ENCODE data around the gene PRKAG2.

The PRKAG2 gene

GRCh38 chr7:151712810-151713125 lies 164.1 kb downstream of the PRKAG2 start:
- H3K4ac ChIP-seq (ENCODE audit: low read depth, low read length), result no peak overlapping the region
- H2BK12ac ChIP-seq (ENCODE audit: low read length), result no peak overlapping the region
- no peaks in the 10 kb centered on the region for H3K79me1 ChIP-seq (ENCODE audit: low read length)
- H3K36me3 ChIP-seq (ENCODE audit: control insufficient read depth in 1 of 2, insufficient read depth in 2 of 2, low read length in 2 of 2), result no peaks in the 10 kb centered on the region
- H3K9ac ChIP-seq (ENCODE audit: low read length), result no peak overlapping the region
- no peak overlapping the region for H4K12ac ChIP-seq (ENCODE audit: low read depth, low read length)
- no peaks in the 10 kb centered on the region for H3K79me2 ChIP-seq (ENCODE audit: control insufficient read depth, insufficient read depth, low read length, poor library complexity)
- no peak overlapping the region for H3K14ac ChIP-seq (ENCODE audit: low read length)
- no peaks in the 10 kb centered on the region for H3K27me3 ChIP-seq (ENCODE audit: insufficient read depth, low read length)
- no peak for DNase-seq
- H3K9me3 ChIP-seq (ENCODE audit: insufficient read depth, low read depth, low read length), result peaks cover 2% of the 10 kb centered on the region
- H3K23ac ChIP-seq (ENCODE audit: low read length), result no peak overlapping the region
- H3K4me1 ChIP-seq (ENCODE audit: control insufficient read depth in 1 of 2, insufficient read depth in 2 of 2, low read length in 2 of 2), result no peaks in the 10 kb centered on the region
- no peak overlapping the region for H2AK5ac ChIP-seq (ENCODE audit: low read length)
- H4K91ac ChIP-seq (ENCODE audit: low read depth, low read length), result no peak overlapping the region
- H3K4me2 ChIP-seq (ENCODE audit: low read length), result no peak overlapping the region
- WGBS (ENCODE audit: extremely low coverage, insufficient coverage, insufficient read length), result no CpG with 5 or more reads among the region's 7 CpGs
- H3K4me3 ChIP-seq (ENCODE audit: low read depth, low read length), result no peak overlapping the region
- no peak overlapping the region for H2BK120ac ChIP-seq (ENCODE audit: insufficient read depth, low read length, poor library complexity)
- H2BK5ac ChIP-seq (ENCODE audit: low read depth, low read length, poor library complexity), result no peak overlapping the region
- H2AFZ ChIP-seq (ENCODE audit: insufficient read depth, low read length, poor library complexity), result no peak overlapping the region
- no peak overlapping the region for H3K18ac ChIP-seq (ENCODE audit: low read length)
- no peak overlapping the region for H4K8ac ChIP-seq (ENCODE audit: low read depth, low read length)
- no peak overlapping the region for H3K27ac ChIP-seq (ENCODE audit: low read depth, low read length)

DNA sequence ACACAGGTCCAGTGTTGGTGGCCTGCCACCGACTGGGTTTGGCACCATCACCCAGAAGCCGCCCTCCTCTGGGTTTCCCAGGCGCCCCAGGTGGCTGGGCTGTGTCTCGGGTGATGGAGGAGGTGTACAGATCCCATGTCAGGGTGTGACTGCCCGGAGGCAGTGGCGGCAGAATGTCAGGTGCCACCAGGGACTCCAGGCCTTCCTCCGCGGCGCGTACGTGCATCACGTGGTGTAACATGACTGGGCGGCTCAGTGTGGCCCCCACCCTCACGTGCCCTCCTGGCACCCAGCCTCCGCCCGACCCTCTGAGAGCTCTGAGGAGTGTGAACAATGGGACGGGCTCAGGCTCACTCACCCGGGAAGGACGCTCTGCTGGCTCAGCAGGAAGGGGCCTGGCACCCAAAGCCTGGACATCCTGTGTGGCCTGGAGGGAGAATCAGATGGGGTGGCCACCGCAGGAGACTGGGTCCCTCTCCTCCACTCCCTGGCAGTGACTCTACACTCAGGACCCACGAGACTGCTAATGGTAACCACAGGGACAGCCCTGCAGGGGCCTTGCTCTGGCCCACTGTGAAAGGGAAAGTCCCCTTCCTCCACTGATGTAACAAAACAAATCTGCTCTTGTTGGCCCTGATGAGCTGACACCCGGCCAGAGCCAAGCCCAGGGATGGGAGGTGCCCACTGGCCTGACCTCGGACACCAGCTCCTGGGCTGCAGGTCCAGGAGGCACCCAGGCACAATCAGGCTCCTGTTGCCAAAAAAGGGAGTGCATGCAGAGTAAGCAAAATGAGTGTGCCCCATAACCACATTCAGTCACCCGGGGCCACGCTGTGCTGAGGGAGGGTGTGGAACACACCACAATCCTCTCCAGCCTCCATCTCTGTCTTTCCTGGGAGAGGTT lies 164.8 kb downstream of the PRKAG2 start:
- H3K4me2 ChIP-seq (ENCODE audit: low read length), result no peak overlapping the region
- peak in 1 of 2 donors; percentile 39 for DNase-seq
- H3K4ac ChIP-seq (ENCODE audit: low read depth, low read length), result no peak overlapping the region
- H3K27me3 ChIP-seq (ENCODE audit: insufficient read depth, low read length), result no peaks in the 10 kb centered on the region
- no peak overlapping the region for H3K9ac ChIP-seq (ENCODE audit: low read length)
- no peak overlapping the region for H4K12ac ChIP-seq (ENCODE audit: low read depth, low read length)
- no peaks in the 10 kb centered on the region for H3K36me3 ChIP-seq (ENCODE audit: control insufficient read depth in 1 of 2, insufficient read depth in 2 of 2, low read length in 2 of 2)
- H2BK120ac ChIP-seq (ENCODE audit: insufficient read depth, low read length, poor library complexity), result no peak overlapping the region
- H3K18ac ChIP-seq (ENCODE audit: low read length), result no peak overlapping the region
- no peak overlapping the region for H3K14ac ChIP-seq (ENCODE audit: low read length)
- H4K91ac ChIP-seq (ENCODE audit: low read depth, low read length), result no peak overlapping the region
- H3K79me2 ChIP-seq (ENCODE audit: control insufficient read depth, insufficient read depth, low read length, poor library complexity), result no peaks in the 10 kb centered on the region
- H2BK12ac ChIP-seq (ENCODE audit: low read length), result no peak overlapping the region
- no peak overlapping the region for H3K4me3 ChIP-seq (ENCODE audit: low read depth, low read length)
- H3K27ac ChIP-seq (ENCODE audit: low read depth, low read length), result no peak overlapping the region
- H3K23ac ChIP-seq (ENCODE audit: low read length), result no peak overlapping the region
- H3K4me1 ChIP-seq (ENCODE audit: control insufficient read depth in 1 of 2, insufficient read depth in 2 of 2, low read length in 2 of 2), result no peaks in the 10 kb centered on the region
- H2BK5ac ChIP-seq (ENCODE audit: low read depth, low read length, poor library complexity), result no peak overlapping the region
- H4K8ac ChIP-seq (ENCODE audit: low read depth, low read length), result no peak overlapping the region
- peaks cover 2% of the 10 kb centered on the region for H3K9me3 ChIP-seq (ENCODE audit: insufficient read depth, low read depth, low read length)
- no peaks in the 10 kb centered on the region for H3K79me1 ChIP-seq (ENCODE audit: low read length)
- H2AK5ac ChIP-seq (ENCODE audit: low read length), result no peak overlapping the region
- WGBS (ENCODE audit: extremely low coverage, insufficient coverage, insufficient read length), result no CpG with 5 or more reads among the region's 25 CpGs
- no peak overlapping the region for H2AFZ ChIP-seq (ENCODE audit: insufficient read depth, low read length, poor library complexity)

DNA sequence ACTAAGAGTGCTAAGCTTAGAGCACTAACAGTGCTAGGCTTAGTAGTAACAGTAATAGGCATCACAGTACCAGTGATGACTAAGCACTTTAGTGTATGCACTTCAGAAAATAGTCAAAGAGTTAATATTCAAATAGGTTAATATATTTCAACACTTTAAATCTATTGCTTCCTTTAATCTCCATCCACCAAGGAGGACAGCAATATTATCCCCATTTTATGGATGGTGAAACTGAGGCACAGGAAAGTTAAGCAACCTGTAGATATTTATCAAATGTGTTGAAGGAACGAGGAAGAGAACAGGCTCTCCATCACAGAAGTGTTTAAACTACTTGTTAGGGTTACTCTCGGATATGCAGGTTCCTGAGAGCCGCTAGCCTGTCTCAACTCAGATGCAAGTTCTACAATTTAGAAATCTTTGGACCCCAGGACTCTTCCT lies 165.5 kb downstream of the PRKAG2 start:
- DNase-seq, result no peak
- Histone ChIP-seq H3K79me2 (ENCODE audit: control insufficient read depth, insufficient read depth, low read length, poor library complexity) (no peaks in the 10 kb centered on the region), H3K4me2 (ENCODE audit: low read length) (no peak overlapping the region), H3K27me3 (ENCODE audit: insufficient read depth, low read length) (no peaks in the 10 kb centered on the region), H3K36me3 (ENCODE audit: control insufficient read depth in 1 of 2, insufficient read depth in 2 of 2, low read length in 2 of 2) (no peaks in the 10 kb centered on the region), H2BK5ac (ENCODE audit: low read depth, low read length, poor library complexity) (no peak overlapping the region), H3K18ac (ENCODE audit: low read length) (no peak overlapping the region), H3K4me1 (ENCODE audit: control insufficient read depth in 1 of 2, insufficient read depth in 2 of 2, low read length in 2 of 2) (peaks cover 0 to 3% of the 10 kb centered on the region in 2 experiments), H4K12ac (ENCODE audit: low read depth, low read length) (no peak overlapping the region), H2BK12ac (ENCODE audit: low read length) (no peak overlapping the region), H3K27ac (ENCODE audit: low read depth, low read length) (no peak overlapping the region), H4K8ac (ENCODE audit: low read depth, low read length) (no peak overlapping the region), H3K9me3 (ENCODE audit: insufficient read depth, low read depth, low read length) (peaks cover 2% of the 10 kb centered on the region), H2BK120ac (ENCODE audit: insufficient read depth, low read length, poor library complexity) (no peak overlapping the region), H3K4me3 (ENCODE audit: low read depth, low read length) (no peak overlapping the region), H3K14ac (ENCODE audit: low read length) (no peak overlapping the region), H2AFZ (ENCODE audit: insufficient read depth, low read length, poor library complexity) (no peak overlapping the region), H3K4ac (ENCODE audit: low read depth, low read length) (no peak overlapping the region), H3K23ac (ENCODE audit: low read length) (no peak overlapping the region), H4K91ac (ENCODE audit: low read depth, low read length) (no peak overlapping the region), H2AK5ac (ENCODE audit: low read length) (no peak overlapping the region), H3K9ac (ENCODE audit: low read length) (no peak overlapping the region), H3K79me1 (ENCODE audit: low read length) (peaks cover 2% of the 10 kb centered on the region)
- WGBS (ENCODE audit: extremely low coverage, insufficient coverage, insufficient read length), result no CpG with 5 or more reads among the region's 3 CpGs

- no peak for DNase-seq
- no peak overlapping the region for H3K14ac ChIP-seq (ENCODE audit: low read length)
- H3K9ac ChIP-seq (ENCODE audit: low read length), result no peak overlapping the region
- H4K12ac ChIP-seq (ENCODE audit: low read depth, low read length), result no peak overlapping the region
- H3K27ac ChIP-seq (ENCODE audit: low read depth, low read length), result no peak overlapping the region
- H4K91ac ChIP-seq (ENCODE audit: low read depth, low read length), result no peak overlapping the region
- no peaks in the 10 kb centered on the region for H3K79me2 ChIP-seq (ENCODE audit: control insufficient read depth, insufficient read depth, low read length, poor library complexity)
- no CpG with 5 or more reads among the region's 4 CpGs for WGBS (ENCODE audit: extremely low coverage, insufficient coverage, insufficient read length)
- H3K23ac ChIP-seq (ENCODE audit: low read length), result no peak overlapping the region
- H2BK5ac ChIP-seq (ENCODE audit: low read depth, low read length, poor library complexity), result no peak overlapping the region
- H2BK120ac ChIP-seq (ENCODE audit: insufficient read depth, low read length, poor library complexity), result no peak overlapping the region
- no peak overlapping the region for H2BK12ac ChIP-seq (ENCODE audit: low read length)
- no peak overlapping the region for H4K8ac ChIP-seq (ENCODE audit: low read depth, low read length)
- H3K4me3 ChIP-seq (ENCODE audit: low read depth, low read length), result no peak overlapping the region
- H3K36me3 ChIP-seq (ENCODE audit: control insufficient read depth in 1 of 2, insufficient read depth in 2 of 2, low read length in 2 of 2), result no peaks in the 10 kb centered on the region
- H3K4me1 ChIP-seq (ENCODE audit: control insufficient read depth in 1 of 2, insufficient read depth in 2 of 2, low read length in 2 of 2), result peaks cover 4 to 9% of the 10 kb centered on the region in 2 experiments
- H3K18ac ChIP-seq (ENCODE audit: low read length), result no peak overlapping the region
- no peak overlapping the region for H3K4ac ChIP-seq (ENCODE audit: low read depth, low read length)
- H3K4me2 ChIP-seq (ENCODE audit: low read length), result no peak overlapping the region
- peaks cover 2% of the 10 kb centered on the region for H3K79me1 ChIP-seq (ENCODE audit: low read length)
- H2AK5ac ChIP-seq (ENCODE audit: low read length), result no peak overlapping the region
- H3K27me3 ChIP-seq (ENCODE audit: insufficient read depth, low read length), result no peaks in the 10 kb centered on the region
- peaks cover 2% of the 10 kb centered on the region for H3K9me3 ChIP-seq (ENCODE audit: insufficient read depth, low read depth, low read length)
- no peak overlapping the region for H2AFZ ChIP-seq (ENCODE audit: insufficient read depth, low read length, poor library complexity)
These were observed 166.1 kb downstream of the PRKAG2 start for GRCh38 chr7:151710646-151711434.

Measured in trophoblast cell (in vitro differentiated cells and primary cell).